ENCODE results near the gene GCN1. TPM values are rescaled to one million over a fixed set of nuclear protein-coding genes. Genes with fewer than 3 reads are reported as not detected.
A peak's percentile ranks its signal among the peaks of the same experiment; 100 is the strongest.
"Not testable (repeated sequence)": the region's sequence is repeated elsewhere in the genome, so short reads cannot be mapped to it uniquely, and the experiment has no call there.

The GCN1 gene
- total RNA-seq, 1 donor from 2014 or later = 134 TPM

DNA sequence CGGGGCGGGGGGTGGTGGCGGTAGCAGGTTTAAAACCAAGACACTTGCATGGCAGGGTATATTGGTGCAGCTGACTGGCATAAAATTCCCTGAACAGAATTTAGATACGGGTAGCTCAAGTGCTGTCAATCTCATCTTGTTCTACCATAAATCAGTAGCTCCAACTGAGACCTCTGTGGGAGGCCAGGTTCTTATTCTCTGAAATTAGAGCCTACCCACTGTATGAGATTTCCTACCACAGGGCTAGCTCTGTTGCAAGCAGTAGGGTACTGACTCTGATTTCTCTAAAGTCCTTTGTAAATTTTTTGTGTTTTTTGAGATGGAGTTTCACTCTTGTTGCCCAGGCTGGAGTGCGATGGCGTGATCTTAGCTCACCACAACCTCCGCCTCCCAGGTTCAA is 9.7 kb upstream of the GCN1 start:
- Mint-ChIP-seq H3K27me3 (ENCODE audit: low read depth) (peaks cover 1% of the 10 kb centered on the region), H3K36me3 (peaks cover 21% of the 10 kb centered on the region), H3K9me3 (peaks cover 9% of the 10 kb centered on the region), H3K27ac (no peak overlapping the region), H3K4me3 (no peak overlapping the region), H3K4me1 (peaks cover 14% of the 10 kb centered on the region)
- no peak for DNase-seq (ENCODE audit: low spot score in 2 of 2, unreplicated experiment in 2 of 2)
- TF ChIP-seq, protein P1, sequence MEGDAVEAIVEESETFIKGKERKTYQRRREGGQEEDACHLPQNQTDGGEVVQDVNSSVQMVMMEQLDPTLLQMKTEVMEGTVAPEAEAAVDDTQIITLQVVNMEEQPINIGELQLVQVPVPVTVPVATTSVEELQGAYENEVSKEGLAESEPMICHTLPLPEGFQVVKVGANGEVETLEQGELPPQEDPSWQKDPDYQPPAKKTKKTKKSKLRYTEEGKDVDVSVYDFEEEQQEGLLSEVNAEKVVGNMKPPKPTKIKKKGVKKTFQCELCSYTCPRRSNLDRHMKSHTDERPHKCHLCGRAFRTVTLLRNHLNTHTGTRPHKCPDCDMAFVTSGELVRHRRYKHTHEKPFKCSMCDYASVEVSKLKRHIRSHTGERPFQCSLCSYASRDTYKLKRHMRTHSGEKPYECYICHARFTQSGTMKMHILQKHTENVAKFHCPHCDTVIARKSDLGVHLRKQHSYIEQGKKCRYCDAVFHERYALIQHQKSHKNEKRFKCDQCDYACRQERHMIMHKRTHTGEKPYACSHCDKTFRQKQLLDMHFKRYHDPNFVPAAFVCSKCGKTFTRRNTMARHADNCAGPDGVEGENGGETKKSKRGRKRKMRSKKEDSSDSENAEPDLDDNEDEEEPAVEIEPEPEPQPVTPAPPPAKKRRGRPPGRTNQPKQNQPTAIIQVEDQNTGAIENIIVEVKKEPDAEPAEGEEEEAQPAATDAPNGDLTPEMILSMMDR (IDR thresholded peaks at IDR 0.05; ENCODE audit: unreplicated experiment) = no peak

DNA sequence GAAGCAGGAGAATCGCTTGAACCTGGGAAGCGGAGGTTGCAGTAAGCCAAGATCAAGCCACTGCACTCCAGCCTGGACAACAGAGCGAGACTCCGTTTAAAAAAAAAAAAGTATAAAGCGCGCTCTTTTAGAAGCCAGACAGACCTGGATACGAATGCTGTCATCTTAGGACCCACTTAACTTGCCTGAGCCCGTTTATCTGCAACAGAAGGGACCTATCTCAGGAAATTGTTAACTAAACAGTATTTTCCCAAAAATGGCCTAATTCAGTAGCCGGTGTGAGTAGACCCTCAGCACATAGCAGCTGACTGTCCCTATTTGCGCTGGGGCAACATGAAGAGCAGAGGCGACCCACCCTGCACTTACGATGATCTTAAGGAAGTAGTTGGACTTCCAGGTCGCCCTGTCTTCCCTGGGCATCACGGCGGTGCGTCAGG is 5.9 kb upstream of the GCN1 start:
- Mint-ChIP-seq H3K27ac (peak overlapping the region; percentile 100), H3K4me1 (peaks cover 25% of the 10 kb centered on the region), H3K4me3 (peak overlapping the region; percentile 89), H3K9me3 (no peaks in the 10 kb centered on the region), H3K27me3 (ENCODE audit: low read depth) (peaks cover 1% of the 10 kb centered on the region), H3K36me3 (peaks cover 14% of the 10 kb centered on the region)
- TF ChIP-seq, protein P1 (IDR thresholded peaks at IDR 0.05; ENCODE audit: unreplicated experiment) = no peak
- DNase-seq (ENCODE audit: low spot score in 2 of 2, unreplicated experiment in 2 of 2) = no peak

DNA sequence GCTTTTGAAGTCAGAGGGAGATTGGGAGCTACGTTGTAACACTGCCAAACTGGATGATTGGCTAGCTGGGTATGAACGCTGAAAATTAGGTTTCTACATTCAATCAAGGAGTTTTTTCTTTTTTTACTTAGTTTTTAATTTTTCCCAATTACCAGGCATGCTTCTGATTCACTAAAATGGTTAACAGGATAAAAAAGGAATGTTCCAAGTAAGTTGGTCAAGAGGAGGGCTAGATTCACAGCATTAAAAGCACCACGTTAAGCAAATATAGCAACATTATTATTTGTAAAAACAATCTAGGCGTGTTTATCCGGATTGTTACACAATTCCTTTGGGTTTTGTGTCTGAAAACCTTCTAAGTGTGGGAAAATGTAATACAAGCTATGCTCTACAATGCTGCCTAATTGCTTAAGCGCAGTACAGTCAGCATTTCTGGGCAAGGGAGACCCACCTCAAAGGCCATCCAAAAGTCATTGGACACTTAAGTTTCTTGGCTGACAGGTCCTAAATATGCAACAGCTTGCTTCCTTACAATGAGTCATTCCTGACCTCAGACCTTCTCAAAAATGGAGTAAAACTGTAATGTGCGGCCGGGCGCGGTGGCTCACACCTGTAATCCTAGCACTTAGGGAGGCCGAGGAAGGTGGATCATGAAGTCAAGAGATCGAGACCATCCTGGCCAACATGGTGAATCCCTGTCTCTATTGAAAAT is 5.2 kb upstream of the GCN1 start:
- peak overlapping the region; percentile 100 for H3K27ac Mint-ChIP-seq
- peaks cover 30% of the 10 kb centered on the region for H3K4me1 Mint-ChIP-seq
- H3K9me3 Mint-ChIP-seq = no peaks in the 10 kb centered on the region
- peak overlapping the region; percentile 89 for H3K4me3 Mint-ChIP-seq
- peaks cover 14% of the 10 kb centered on the region for H3K36me3 Mint-ChIP-seq
- TF ChIP-seq, protein P1 (IDR thresholded peaks at IDR 0.05; ENCODE audit: unreplicated experiment) = no peak
- DNase-seq (ENCODE audit: low spot score in 2 of 2, unreplicated experiment in 2 of 2) = no peak
- H3K27me3 Mint-ChIP-seq (ENCODE audit: low read depth) = peaks cover 1% of the 10 kb centered on the region

DNA sequence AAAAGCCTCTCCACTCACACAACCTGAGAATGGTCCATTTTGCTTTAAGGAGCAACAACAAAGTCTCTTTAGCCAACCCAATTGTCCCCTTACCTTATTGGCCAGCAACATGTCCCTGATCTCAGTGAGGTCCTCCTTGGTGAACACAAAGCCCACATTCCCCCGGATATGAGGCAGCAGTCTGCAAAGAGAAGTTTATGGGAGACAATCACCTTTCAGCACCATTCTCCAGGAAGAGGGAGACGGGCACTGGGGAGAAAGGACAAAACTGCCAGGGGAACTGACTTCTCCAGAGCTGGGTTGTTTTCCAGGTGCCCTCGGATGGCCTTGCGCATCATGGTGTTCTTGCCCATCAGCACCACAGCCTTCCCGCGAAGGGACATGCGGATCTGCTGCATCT is 4.5 kb upstream of the GCN1 start:
- peaks cover 14% of the 10 kb centered on the region for H3K36me3 Mint-ChIP-seq
- H3K27ac Mint-ChIP-seq = peak overlapping the region; percentile 83
- no peak for DNase-seq (ENCODE audit: low spot score in 2 of 2, unreplicated experiment in 2 of 2)
- H3K27me3 Mint-ChIP-seq (ENCODE audit: low read depth) = peaks cover 1% of the 10 kb centered on the region
- H3K4me1 Mint-ChIP-seq = peaks cover 31% of the 10 kb centered on the region
- peak overlapping the region; percentile 89 for H3K4me3 Mint-ChIP-seq
- no peaks in the 10 kb centered on the region for H3K9me3 Mint-ChIP-seq
- TF ChIP-seq, protein P1 (IDR thresholded peaks at IDR 0.05; ENCODE audit: unreplicated experiment) = no peak

DNA sequence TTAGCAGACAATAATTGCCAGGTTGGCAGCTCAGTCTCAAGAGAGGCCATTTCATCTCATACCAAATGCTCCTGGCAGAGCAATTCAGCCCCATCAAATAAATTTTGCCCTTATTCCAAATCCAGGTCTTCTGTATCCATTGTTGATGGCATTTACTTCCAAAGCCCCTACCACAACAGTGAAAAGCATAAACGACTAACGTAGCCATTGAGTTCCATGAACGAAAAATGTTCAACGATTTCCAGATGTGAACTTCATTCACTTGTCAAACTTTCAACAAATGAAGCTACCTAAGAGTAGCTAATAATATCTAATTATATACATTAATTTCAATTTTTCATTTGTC is 3.0 kb upstream of the GCN1 start:
- Mint-ChIP-seq H3K36me3 (peaks cover 14% of the 10 kb centered on the region), H3K4me3 (no peak overlapping the region)
- TF ChIP-seq, protein P1 (IDR thresholded peaks at IDR 0.05; ENCODE audit: unreplicated experiment) = no peak

DNA sequence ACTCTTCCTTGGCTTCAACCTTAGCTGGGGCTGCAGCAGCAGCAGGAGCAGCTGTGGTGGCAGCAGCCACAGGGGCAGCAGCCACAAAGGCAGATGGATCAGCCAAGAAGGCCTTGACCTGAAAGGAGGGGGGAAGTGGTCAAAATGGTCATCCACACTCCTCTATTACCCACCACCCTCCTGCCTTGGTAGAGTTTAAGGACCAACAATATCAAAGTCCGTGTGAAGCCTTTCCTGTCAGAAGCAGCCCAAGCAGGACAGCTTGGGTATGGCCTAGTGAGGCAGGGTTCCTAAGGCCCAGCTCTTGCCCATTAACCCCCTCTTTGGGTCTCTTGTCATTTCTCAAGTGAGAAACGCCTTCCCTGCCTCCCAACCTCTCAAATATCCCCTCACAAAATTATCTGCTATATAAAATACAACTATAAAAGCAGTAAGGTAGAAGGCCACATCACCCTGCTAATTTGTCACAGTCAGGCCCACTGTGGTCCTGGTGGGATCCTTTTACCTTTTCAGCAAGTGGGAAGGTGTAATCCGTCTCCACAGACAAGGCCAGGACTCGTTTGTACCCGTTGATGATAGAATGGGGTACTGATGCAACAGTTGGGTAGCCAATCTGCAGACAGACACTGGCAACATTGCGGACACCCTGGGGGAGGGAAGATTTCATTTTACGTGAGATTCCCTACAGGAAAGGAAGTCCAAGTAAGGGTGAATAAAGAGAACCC is 2.5 kb upstream of the GCN1 start:
- not testable (repeated sequence) for H3K9me3 Mint-ChIP-seq; H3K4me3 Mint-ChIP-seq; H3K27me3 Mint-ChIP-seq (ENCODE audit: low read depth); DNase-seq (ENCODE audit: low spot score in 2 of 2, unreplicated experiment in 2 of 2)
- Mint-ChIP-seq H3K4me1 (peaks cover 37% of the 10 kb centered on the region), H3K27ac (peak overlapping the region; percentile 21), H3K36me3 (peaks cover 14% of the 10 kb centered on the region)

More for the DNA sequence above, 3.0 kb upstream of the GCN1 start:
- H3K9me3 Mint-ChIP-seq = no peaks in the 10 kb centered on the region
- no peak for DNase-seq (ENCODE audit: low spot score in 2 of 2, unreplicated experiment in 2 of 2)
- H3K27me3 Mint-ChIP-seq (ENCODE audit: low read depth) = peaks cover 1% of the 10 kb centered on the region
- H3K4me1 Mint-ChIP-seq = peaks cover 36% of the 10 kb centered on the region
- H3K27ac Mint-ChIP-seq = no peak overlapping the region
